GM21447 (cell line): ENCODE results near the gene ROBO2.

Experiments
- ATAC-seq: cut with Tn5 transposase; IDR thresholded peaks from one replicate; pipeline ENCODE4 v1.9.1; 2021; ENCODE audit not compliant: unreplicated experiment

The ROBO2 gene

GRCh38 chr3:77039606-77040171 is at the start of gene ROBO2:
ROBO2 (plus strand) TSS chr3:77040099; CDS start chr3:77040786, 687 bp downstream.
- no peak for ATAC-seq

GRCh38 chr3:76990606-76991005 is 49.3 kb upstream of the ROBO2 start:
- ATAC-seq, result no peak

- no peak for ATAC-seq
These were observed 48.7 kb upstream of the ROBO2 start for GRCh38 chr3:76991165-76991564.

GRCh38 chr3:76997733-76998132 is 42.2 kb upstream of the ROBO2 start:
- no peak for ATAC-seq

DNA sequence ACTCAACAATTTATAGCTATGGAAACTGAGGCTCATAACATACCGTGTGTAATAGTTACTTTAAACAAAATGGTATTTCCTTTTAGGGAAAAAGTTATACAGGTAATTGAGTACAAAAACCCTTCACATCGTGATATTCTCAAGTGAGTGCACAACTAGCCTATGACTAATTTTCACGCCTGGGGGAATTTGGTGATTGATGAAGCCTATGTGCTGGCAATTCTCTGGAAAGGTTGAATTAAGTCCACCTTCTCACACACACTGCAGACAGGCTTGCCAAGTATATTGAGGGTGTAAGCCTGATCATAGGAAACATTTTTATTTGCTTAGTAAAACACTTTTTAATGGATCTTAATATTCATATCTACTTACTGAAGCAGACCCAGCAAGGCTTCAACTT is 41.3 kb upstream of the ROBO2 start:
- no peak for ATAC-seq

GRCh38 chr3:77001062-77001701 is 38.7 kb upstream of the ROBO2 start:
- no peak for ATAC-seq

DNA sequence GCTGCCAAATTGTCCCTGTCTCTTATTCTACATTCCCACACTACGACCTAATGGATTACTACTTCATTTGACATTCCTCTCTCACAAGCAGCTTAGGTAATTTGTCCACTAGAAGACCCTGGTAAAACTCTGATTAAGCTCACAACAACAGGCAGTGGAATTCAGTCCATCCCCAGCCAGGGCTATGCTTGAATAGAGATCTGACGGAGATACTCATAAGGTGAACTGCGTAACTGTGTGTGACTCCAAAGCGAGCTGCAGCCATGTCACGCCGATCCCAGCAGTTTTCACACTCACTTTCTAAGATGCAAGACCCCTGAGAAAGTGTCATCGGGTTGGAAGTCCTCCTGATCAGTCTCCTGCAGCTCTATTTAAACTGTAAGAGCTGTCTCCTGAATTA is 25.7 kb upstream of the ROBO2 start:
- no peak for ATAC-seq

DNA sequence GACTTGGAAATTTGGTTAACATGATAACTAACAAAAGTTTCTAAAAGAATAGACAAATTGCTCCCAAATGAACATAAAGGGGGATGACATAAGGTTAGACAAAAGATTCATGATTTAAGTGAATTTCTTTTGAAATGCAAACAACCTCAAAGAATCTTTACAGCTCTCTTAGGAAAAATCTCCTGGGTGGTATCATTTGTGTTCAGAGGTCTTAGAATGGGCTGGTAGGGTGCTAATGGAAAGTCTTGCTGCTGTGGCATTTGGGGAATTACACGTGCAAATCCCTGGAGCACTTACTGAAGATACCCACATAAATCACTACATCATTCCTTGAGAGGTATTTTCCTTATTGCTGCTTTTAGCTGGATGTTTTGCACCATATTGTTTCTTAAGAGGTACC is 14.4 kb upstream of the ROBO2 start:
- ATAC-seq, result no peak

- ATAC-seq, result no peak
These were observed 12.8 kb upstream of the ROBO2 start for GRCh38 chr3:77026904-77027634.

GRCh38 chr3:77028005-77028404 is 11.9 kb upstream of the ROBO2 start:
- ATAC-seq, result no peak

DNA sequence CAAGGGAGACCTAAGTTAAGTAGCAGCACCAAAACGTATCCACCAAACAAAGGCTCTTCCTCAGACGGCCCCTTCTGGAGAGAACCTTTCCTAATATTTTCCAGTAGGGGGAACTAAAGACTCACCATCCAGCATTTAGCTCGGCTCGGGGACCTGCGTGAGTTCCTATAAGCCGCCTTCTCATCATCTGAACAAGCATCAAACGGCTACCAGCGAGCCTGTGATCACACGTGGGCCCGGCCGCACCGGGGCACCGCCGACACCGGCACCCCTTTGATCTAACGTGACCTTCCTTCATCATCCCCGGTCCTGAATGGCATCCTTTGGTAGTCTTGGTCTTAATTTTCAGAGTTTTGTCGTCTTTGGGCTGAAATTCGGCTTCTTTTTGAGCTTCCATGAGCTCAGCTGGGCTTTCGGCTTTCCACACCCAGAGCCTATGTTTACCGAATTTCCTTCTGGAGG is 1.4 kb upstream of the ROBO2 start:
- ATAC-seq, result no peak

- ATAC-seq, result no peak
These were observed 831 bp upstream of the ROBO2 start for GRCh38 chr3:77038930-77039605.

DNA sequence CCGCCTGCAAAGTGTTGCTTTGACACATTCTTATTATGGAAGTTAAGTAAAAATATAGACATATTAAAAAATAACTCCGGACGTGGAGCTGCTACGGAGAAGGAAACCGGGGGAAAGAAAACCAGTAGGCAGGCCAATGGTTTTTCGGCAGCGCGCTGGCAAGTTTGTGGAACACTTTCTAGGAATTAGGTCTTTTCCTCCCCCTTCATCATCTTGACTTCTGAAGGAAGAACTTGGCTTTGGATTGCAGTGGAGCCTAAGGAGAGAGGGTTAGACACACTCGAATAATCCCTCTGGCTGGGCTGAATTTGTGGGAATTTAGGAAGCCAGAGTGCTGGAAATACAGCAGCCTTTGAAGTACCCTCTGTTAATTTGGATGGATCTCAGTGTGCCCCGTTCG is 317 bp downstream of the ROBO2 start:
- no peak for ATAC-seq

DNA sequence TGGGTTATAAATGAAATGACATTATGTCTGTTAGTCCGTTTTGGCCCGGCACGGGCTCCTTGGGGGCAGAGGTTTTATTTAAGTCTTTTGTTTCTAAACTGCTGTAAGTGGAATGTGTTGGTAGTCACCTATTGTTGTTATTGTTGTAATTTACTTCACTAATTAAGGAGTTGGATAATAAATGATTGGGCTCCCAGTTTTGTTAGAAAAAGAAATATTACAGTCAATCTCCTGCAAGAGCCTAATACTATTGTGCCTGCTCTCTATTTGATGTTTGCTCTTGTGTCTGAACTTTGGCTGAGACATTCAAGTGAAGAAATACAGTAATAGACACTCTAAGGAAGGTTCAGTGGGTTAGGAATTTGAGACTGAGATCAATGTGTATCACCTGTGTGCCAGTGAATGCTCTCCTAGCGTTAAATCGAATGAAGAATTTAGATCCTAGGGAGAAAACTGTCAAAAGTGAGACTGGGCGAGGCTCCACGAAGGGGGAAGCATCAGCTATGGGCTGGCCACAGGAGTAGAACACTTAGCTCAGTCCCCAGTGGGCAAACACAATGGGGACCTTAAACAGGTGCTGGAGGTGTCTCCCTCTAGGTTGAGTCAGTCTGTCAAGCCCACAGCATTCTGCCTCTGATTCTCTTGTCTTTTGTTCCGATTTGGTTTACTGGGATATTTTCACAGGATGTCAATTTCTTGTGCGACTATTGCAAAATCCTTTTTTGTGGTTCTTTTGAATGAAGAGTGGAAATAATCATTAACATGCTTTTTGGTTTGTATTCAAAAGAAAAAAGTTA is 1.2 kb downstream of the ROBO2 start:
- ATAC-seq, result no peak

GRCh38 chr3:77041811-77042210 is 1.9 kb downstream of the ROBO2 start:
- no peak for ATAC-seq

DNA sequence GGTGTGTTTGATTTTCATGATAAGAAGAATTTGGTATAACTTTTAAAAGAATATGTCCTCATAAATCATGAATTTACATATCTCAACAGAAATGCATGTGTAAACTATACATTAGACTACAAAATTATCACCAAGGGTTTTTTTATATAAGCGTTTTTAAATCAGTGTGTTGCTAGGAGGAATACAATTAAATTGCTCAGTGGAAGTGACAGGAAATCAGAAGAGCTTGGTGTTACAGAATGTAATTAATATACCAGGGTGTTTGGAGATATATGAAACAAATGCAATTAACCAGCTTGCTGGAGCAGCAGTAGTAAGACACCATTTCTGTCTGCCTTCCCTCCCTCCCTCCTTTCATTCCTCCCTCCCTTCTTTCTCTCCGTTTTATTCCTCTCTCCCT is 2.4 kb downstream of the ROBO2 start:
- ATAC-seq, result no peak

- ATAC-seq, result no peak
These were observed 3.0 kb downstream of the ROBO2 start for GRCh38 chr3:77042882-77043281.

GRCh38 chr3:77045686-77046085 is 5.8 kb downstream of the ROBO2 start:
- ATAC-seq, result no peak

DNA sequence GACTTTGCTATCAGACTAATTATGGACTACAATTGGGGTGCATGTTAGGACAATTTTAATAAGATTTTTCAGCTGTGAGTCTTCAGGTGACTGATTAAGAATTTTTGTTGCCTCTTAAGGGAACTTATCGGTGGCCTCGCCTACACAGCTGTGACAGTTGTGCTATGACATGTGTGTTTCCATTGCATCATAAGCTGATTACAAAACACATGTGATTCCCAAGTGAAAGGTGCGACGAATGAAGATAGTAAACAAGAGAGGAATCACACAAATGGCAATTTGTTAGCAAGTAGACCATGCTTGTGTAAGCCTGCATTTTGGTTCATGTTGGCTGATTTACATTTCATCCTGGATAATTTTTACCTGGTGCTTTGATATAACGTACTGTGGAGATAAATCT is 8.3 kb downstream of the ROBO2 start:
- ATAC-seq, result no peak

DNA sequence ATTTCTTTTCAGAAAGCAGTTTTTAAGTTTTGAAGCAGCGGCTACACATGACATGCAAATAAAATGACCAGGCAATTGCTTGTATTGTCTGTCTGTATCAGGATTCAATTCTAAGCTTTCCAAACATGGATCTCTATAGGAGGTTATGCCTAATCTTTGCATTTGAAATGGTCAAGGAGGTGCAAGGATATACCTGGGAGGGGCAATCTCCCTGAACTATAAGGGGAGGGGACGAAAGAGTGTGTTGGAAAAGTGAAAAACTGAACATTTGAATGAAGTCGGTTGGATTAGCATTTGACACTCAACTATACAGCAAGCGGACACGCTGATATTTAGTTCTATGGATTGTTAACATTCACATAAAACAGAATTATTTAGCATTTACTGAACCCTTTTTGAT is 11.7 kb downstream of the ROBO2 start:
- ATAC-seq, result no peak

DNA sequence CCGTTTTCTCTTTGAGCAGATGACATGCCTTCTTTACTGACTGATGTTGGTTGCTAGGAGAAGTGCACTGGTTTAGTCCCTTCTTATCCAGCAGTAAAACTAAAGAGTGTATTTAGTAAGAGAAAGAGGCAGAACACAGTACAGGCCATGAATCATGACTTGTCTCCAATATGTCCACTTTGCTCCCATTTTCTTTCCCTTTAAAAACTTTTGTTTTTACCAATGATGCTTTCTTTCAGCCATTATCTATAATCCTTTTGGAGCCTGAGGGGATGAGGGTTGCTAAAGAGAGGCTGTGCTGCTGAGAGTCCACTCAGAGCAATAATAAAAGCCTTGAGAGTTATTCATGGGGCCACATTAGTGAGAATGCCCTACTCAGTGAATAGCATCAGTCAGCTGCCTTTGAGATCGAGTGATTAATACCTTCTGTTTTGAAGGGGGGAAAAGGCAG is 12.2 kb downstream of the ROBO2 start:
- ATAC-seq, result no peak
